Measurements from ENCODE around the gene ARID3C.

ARID3C gene

GRCh38 chr9:34576597-34577399 is 52.1 kb downstream of the ARID3C start:
- no peak for DNase-seq

- DNase-seq, result no peak
Measured at GRCh38 chr9:34575862-34576596, 52.8 kb downstream of the ARID3C start.

GRCh38 chr9:34575241-34575640 is 53.6 kb downstream of the ARID3C start:
- no peak for DNase-seq

DNA sequence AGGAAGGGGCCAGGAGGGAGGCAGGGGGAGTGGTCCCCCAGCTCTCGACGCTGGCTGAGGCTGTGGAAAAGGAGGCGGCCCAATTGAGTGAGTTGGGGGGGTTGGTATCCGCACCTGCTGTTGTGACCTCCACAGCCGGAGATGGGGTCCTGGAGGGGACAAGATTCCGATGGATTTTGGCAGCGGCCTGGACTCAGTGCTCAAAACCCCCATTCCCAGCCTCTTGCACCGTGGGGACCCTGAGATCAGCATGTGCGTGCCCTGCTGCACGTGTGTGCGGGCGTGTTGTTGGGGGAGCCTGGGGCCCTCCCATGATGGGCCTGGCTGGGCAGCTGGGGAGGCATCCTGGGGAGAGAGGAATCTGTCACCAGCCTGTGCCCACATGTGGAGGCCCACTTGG is 54.3 kb downstream of the ARID3C start:
- DNase-seq, result no peak

DNA sequence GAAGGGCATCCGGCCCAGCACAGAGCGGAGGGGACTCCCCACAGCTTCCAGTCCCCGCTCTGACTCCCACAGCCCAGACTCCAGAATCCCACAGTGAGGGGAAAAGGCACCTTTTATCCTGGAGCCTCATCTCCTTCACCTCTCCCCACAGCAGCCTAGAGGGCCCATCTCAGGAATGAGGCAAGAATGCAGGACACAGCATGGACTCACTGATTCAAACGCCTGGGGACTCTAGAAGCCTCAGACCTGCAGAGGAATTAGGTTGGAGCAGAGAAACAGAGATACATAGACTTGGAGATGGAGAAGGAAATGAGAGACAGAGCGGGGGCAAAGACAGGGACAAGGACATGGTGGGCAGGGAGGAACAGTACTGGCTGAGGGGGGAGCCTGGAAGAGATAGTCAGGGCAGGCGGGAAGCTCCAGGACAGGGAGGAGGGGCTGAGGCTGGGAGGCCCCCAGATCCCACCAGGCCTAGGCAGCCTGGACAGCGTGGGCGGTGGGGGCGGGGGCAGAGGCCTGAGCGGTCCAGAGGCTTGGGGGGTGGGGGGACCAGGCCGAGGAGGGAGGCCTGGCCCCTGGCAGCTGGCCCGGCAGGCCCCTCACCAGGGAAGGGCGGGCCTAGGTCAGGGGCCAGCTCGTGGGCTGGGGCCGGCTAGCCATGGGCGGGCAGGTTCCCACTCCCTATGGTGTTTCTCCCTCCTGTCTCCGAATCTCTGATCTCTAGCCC is 55.1 kb downstream of the ARID3C start:
- no peak for DNase-seq

- DNase-seq, result no peak
Measured at GRCh38 chr9:34572628-34573027, 56.2 kb downstream of the ARID3C start.

DNA sequence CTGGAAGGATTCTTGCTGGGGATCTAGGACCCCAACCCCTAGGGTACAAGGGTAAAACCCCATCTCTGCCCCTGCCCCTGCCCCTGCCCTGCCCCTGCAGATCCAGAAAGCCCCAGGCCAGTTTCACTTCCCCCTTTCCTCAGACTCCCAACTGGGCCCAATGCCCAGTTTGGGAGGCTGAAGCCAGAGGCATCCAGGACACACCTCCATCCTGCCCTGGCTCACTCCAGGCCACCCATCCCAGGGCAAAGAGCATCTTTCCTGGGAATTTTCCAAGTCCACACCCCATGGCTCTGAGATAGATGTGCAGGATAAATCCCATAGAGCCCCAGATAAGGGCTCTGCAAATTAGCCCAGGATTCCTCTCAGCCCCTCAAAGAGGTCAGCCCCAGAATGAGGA is 56.8 kb downstream of the ARID3C start:
- DNase-seq, result no peak

DNA sequence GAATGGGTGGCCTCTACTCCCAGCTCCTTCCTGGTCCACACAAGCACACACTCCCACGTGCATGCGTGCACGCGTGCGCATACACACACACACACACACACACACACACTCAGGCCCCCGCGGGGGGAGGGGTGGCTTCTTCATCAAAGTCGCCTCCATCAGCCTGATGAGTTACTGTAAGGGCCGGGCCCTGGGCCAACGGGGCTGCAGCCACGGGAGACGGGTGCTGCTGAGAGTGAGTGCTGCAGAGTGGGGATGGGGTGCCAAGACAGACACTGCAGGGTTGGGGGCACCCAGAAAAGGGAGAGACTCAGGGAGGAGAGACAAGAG is 57.4 kb downstream of the ARID3C start:
- DNase-seq, result no peak

Data from activated CD4-positive, alpha-beta T cell treated with anti-CD3 and anti-CD28 coated beads, Interleukin-2, amount 50 U/mL, for 48 hours (primary cell).